Omental fat pad (tissue), 4 donors: ENCODE data around the gene C12orf75. TPM values are rescaled to one million over a fixed set of nuclear protein-coding genes. Genes with fewer than 3 reads are reported as not detected.
"Not testable (repeated sequence)": the region's sequence is repeated elsewhere in the genome, so short reads cannot be mapped to it uniquely, and the experiment has no call there.

Experiments used
- ATAC-seq: fragments of 150-250 bp; one replicate; pipeline ENCODE4 v1.9.1; 2016; ENCODE audit warnings: mild to moderate bottlenecking, moderate library complexity; ENCODE audit not compliant: low FRiP score
- DNase-seq: peaks from one replicate; pipeline ENCODE4 v3.0.0-alpha.2; 2019; ENCODE audit warnings: low spot score
- CTCF ChIP-seq, 3 donors: fragments of 450-650 bp; IDR thresholded peaks; one replicate each; pipeline ENCODE4 v1.5.1; 2016 to 2017; ENCODE audit warnings: antibody characterized with exemption in 3 of 3, mild to moderate bottlenecking in 3 of 3, moderate library complexity in 2 of 3
- total RNA-seq, 4 donors: library from RNA; depleted of rRNA; stranded (reverse); fragments of >200 nt; gene quantifications; one replicate each; pipeline ENCODE4 v1.1.0, GENCODE V29; 2016

Gene C12orf75
- total RNA-seq, 4 donors from 2014 or later, result 3.5 to 7.0 (median 3.8) TPM

GRCh38 chr12:105296116-105297089, 34.1 kb upstream of the C12orf75 start:
- no peak for DNase-seq
- TF ChIP-seq CTCF (IDR thresholded peaks at IDR 0.05), result no peak
- ATAC-seq, result no peak

- DNase-seq (no peak), ATAC-seq (no peak)
- no peak for TF ChIP-seq CTCF (IDR thresholded peaks at IDR 0.05)
These were observed 29.6 kb upstream of the C12orf75 start for GRCh38 chr12:105300883-105301282.

GRCh38 chr12:105301696-105302095, 28.8 kb upstream of the C12orf75 start:
- ATAC-seq, result no peak
- DNase-seq, result no peak
- no peak for TF ChIP-seq CTCF (IDR thresholded peaks at IDR 0.05)

GRCh38 chr12:105302986-105303385, 27.5 kb upstream of the C12orf75 start:
- not testable (repeated sequence) for DNase-seq, ATAC-seq

- ATAC-seq, DNase-seq: not testable (repeated sequence)
These were observed 25.9 kb upstream of the C12orf75 start for GRCh38 chr12:105304626-105305025.

GRCh38 chr12:105307601-105308314, 22.7 kb upstream of the C12orf75 start:
- not testable (repeated sequence) for DNase-seq, ATAC-seq

GRCh38 chr12:105308839-105309238, 21.7 kb upstream of the C12orf75 start:
- not testable (repeated sequence) for DNase-seq, ATAC-seq

GRCh38 chr12:105309384-105309783, 21.1 kb upstream of the C12orf75 start:
- not testable (repeated sequence) for ATAC-seq, DNase-seq

GRCh38 chr12:105310476-105311085, 19.9 kb upstream of the C12orf75 start:
- ATAC-seq, result not testable (repeated sequence)

GRCh38 chr12:105311936-105312335, 18.6 kb upstream of the C12orf75 start:
- not testable (repeated sequence) for DNase-seq, ATAC-seq

More at GRCh38 chr12:105310476-105311085, 19.9 kb upstream of the C12orf75 start:
- not testable (repeated sequence) for DNase-seq

- not testable (repeated sequence) for ATAC-seq, DNase-seq
These were observed 16.7 kb upstream of the C12orf75 start for GRCh38 chr12:105313755-105314154.
